Loucy (cell line): Measurements from ENCODE around the gene NAT10.

Experiments used
- EZH2phosphoT487 ChIP-seq: fragments of 200-600 bp; IDR thresholded peaks from 2 replicates; pipeline ENCODE4 v1.6.1; 2018; ENCODE audit warnings: antibody characterized with exemption, mild to moderate bottlenecking, moderate library complexity, borderline replicate concordance
- TF ChIP-seq, protein P1 (sequence below): fragments of 200-600 bp; sonication (generic); conservative IDR thresholded peaks from 2 replicates; pipeline ENCODE4 v1.5.1; 2014; ENCODE audit warnings: mild to moderate bottlenecking, antibody characterized with exemption, low read length

DNA sequence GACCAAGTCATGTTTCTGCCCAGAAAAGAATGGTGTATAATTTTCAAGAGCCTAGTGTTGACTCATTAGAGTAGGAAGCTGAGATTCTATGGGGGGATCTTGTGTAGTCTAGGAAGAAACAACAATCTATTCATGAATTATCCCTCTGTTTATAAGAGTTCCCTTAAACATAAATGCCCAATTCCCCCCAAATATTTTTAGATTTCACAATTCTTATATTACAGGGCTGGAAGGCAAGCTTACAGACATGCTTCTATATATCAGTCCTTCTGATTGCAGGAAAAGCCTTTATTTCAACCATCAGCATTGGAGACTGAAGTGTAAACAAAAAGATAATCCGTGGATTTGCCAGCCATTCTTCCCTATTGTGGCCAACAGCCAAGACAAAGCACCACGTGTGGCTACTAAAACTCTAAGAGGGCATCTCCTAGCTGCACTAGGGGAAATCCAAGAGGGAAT is 71.4 kb downstream of the NAT10 start:
- TF ChIP-seq, protein P1, sequence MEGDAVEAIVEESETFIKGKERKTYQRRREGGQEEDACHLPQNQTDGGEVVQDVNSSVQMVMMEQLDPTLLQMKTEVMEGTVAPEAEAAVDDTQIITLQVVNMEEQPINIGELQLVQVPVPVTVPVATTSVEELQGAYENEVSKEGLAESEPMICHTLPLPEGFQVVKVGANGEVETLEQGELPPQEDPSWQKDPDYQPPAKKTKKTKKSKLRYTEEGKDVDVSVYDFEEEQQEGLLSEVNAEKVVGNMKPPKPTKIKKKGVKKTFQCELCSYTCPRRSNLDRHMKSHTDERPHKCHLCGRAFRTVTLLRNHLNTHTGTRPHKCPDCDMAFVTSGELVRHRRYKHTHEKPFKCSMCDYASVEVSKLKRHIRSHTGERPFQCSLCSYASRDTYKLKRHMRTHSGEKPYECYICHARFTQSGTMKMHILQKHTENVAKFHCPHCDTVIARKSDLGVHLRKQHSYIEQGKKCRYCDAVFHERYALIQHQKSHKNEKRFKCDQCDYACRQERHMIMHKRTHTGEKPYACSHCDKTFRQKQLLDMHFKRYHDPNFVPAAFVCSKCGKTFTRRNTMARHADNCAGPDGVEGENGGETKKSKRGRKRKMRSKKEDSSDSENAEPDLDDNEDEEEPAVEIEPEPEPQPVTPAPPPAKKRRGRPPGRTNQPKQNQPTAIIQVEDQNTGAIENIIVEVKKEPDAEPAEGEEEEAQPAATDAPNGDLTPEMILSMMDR = no peak
- TF ChIP-seq EZH2phosphoT487 = no peak
